HG03095 (cell line): ENCODE data around the gene FSTL5.
"Not testable (repeated sequence)": the region's sequence is repeated elsewhere in the genome, so short reads cannot be mapped to it uniquely, and the experiment has no call there.

Experiments
- ATAC-seq: cut with Tn5 transposase; IDR thresholded peaks from one replicate; pipeline ENCODE4 v1.9.1; 2021; ENCODE audit warnings: moderate library complexity; ENCODE audit not compliant: unreplicated experiment

FSTL5 gene

DNA sequence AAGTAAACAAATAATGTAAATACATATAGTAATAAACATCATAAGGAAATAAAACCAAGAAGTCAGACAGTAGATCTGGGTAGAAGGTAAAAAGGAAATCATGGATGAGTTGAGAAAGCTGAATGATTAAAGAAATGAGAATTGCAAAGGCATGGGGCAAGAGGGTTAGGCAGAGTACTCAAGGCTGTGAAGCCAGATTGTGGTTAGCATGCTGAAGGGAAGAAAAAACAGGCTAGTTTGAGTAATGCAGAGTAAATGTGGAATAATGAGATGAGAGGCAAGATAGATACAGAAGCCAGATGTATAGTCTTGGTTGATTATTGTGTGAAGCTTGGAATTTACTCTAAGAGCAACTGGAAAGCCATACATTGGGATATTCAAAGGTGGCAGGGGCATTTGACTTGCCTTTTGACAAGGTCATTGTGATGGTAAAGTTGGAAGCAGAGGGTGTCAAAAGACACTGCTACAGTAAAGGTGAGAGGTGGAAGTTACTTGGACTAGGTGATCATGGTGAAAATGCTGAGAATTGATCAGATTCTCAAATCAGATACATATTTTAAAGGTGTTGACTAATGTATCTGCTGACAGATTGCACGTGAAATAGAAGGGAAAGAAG is 307.0 kb downstream of the FSTL5 start:
- no peak for ATAC-seq

DNA sequence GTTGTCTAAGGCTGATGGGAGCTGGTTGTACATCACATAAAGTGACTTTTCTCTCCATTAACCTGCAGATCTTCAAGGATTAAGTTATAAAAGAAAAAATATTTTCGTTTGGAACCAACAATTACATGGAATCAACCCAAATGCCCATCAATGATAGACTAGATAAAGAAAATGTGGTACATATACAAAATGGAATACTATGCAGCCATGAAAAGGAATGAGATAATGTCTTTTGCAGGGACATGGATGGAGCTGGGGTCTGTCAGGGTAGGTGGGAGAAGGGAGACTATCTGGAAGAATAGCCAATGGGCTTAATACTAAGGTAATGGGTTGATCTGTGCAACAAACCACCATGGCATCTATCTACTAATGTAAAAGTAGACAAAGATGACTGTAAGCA is 313.2 kb downstream of the FSTL5 start:
- no peak for ATAC-seq

DNA sequence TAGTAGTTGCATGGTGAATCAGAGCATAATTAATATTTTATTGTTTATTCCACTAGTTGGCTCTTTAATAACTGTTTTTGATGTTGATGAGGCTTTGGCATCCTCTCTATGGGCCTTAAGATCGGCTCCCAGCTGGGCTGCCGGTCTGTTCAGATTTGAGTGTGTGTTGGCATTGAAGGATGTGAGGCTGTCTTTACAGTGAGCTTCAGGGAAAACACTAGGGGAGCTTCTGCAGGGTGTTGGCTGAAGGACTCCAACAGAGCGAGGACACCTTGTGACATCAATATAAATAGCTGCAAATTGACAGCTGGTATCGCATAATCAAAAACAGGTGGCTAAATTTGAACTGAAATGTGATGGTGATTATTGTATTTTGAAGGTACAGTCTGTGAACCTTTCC is 322.0 kb downstream of the FSTL5 start:
- ATAC-seq, result no peak

DNA sequence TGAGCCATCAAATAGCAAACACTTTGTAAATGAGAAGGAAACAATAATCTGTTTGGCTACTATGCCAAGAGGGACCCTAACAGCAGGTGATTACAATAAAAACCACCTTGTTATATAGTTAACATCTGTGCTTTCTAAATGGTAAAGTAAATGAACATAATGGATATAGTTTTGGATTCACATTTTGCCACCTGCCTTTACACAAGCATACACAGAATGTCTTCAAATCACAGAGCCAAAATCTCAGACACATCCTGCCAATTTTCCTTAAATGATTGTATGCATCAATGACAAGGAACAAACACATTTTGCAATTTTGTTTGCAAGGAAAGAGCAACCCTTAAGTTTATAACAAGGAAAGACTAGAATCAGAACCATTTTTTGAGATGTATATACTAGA is 334.2 kb downstream of the FSTL5 start:
- ATAC-seq, result no peak

DNA sequence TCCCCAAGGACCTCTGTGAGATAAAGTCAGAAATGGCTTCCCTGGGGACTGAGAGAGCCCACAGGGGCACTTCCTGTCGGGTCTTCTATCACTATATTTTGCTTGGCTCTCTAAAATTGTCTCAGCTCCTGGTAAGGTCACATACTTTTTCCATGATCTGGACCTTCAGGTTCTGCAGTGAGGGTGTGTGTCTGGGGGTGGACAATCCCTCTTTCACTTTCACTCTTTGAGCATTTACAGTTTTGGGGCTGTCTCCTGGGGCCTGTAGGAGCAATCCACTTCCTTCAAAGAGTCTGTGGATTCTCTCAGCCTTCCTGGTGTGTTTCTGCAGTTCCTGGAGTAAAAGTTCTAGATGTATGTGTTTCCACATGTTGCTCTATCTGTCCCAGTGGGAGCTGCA is 335.7 kb downstream of the FSTL5 start:
- no peak for ATAC-seq

DNA sequence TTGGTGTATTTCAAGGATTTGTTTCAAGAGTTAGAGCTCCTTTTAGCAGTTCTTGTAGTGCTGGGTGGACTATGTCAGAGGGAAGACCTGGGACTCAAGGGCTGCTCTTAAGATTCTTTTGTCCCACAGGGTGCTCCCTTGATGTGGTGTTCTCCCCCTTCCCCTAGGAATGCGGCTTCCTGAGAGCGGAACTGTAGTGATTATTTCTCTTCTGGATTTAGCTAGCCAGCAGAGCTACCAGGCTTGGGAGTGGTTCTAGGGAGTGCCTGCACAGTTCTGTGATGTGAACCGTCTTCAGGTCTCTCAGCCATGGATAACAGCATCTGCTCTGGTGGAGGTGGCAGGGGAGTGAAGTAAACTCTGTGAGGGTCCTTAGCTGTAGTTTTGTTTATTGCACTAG is 336.8 kb downstream of the FSTL5 start:
- no peak for ATAC-seq

DNA sequence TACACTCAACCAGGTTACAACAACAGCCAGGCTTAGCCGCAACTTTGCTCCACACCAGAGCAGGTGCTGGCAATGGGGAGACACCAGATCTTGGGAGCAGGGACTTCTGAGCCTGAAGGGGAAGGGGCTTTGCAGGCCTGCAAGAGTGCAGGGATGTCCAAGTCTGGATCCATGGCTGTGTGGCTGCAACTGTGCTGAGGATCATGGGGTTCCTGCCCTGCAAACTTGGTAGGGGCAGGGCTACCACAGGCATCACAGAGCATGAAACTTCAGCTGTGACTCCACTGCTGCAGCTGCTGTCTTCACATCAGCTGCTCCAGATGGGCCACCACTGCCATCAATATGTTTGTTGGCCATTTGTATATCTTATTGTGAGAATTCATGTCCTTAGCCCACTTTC is 340.4 kb downstream of the FSTL5 start:
- ATAC-seq, result no peak

DNA sequence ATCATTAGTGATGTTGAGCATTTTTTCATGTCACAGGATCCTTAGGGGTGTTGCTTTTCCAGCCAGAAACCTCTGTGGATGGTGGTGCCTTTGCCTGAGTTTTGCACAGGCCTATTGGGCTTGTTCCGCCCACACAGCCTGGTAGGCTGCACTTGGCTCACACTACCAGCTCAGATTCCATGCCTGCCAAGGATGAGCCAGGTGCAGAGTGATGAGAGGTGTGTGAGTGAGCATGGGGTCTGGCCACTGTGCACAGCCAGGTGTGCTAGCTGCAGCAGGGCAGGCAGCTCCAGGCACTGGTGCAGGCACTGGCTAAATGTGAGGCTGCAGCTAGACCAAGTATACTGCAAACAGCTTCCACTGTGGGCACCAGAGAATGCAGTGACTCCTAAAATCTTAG is 341.6 kb downstream of the FSTL5 start:
- ATAC-seq, result no peak

DNA sequence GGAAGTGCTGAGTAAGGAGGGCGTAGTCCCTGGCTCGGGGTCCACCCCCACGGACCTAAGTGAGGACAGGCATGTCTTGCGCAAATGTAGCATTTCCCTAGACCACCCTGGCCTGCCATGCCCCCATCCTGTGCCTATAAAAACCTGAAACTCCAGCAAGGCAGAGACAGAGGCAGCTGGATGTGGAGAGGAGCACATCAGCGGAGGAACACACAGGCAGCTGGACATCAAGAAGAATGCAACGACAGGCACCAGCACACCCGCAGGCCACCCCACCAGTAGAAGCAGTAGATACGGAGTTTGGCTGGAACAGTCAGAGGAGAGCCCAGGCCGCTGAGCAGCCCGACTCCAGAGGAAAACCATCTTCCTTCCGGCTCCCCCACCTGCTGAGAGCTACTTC is 345.9 kb downstream of the FSTL5 start:
- no peak for ATAC-seq

DNA sequence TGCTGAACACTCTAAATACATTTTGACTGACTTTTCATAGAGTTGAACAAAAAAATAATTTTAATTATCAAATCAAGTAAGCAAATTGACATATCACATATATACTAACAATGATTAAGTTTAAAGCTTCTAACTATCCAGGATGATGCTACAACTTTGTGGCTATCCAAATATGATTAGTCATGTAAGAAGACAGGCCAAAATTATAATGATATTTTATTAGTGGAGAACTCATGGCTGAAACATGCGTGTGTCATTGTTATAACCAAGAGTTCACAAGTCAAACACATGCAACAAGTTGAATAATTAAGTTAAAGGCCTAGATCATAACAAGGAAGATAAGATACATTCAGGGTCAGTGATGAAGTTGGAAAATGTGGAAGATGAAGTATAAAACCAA is 346.8 kb downstream of the FSTL5 start:
- ATAC-seq, result no peak

DNA sequence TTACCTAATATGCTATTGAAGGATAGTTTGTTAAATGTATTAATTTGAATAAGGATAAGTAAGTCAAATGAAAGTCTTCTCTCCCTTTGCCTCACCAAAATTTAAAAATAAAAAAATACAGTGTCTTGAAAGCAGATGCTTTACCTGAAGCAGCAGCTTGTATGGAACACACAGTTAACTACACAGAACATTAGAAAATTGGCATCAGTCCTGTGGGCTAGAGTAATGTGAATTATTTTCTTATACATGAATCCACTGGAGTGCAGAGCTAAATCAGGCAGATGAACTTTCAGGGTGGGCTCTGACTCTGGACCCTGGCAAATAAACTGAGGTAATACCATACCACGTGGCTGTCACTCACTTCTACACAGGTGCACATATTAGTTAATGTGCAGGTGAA is 348.0 kb downstream of the FSTL5 start:
- ATAC-seq, result no peak

DNA sequence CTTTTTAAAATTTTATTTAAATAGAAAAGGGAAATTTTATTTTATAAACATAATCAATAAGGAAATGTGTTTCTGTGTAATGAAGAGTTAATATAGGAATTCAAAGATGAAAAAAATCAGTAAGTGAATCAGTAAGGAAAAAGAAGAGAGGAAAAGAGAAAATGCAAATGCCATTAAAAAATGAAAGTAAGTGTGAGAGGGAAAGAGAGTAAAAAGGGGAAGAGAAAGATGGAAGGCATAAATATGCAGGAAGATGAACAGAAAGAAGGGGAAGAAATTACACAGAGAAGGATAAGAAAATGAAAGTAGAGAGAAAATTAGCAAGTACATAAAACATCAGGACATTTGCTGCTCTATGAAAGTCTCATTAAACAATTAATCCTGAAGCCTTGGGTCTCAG is 349.9 kb downstream of the FSTL5 start:
- ATAC-seq, result no peak

DNA sequence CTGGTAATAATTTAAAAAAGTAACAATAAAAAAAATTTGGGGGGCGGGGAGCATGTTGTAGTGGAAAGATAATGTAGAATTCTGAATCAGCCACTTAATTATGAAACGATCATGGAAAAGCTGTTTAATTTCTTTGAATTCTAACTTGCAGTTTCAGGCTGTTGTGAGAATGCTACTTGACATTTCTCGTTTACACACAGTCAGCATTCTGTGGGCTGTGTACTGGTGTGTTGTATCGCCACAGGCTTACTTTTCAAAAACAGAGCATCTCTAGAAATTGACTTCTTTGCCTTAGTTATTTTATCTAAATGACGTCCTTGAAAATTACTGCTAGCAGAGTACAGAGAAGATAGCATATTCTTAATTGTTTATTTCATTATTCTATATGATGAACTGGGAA is 350.4 kb downstream of the FSTL5 start:
- ATAC-seq, result no peak

DNA sequence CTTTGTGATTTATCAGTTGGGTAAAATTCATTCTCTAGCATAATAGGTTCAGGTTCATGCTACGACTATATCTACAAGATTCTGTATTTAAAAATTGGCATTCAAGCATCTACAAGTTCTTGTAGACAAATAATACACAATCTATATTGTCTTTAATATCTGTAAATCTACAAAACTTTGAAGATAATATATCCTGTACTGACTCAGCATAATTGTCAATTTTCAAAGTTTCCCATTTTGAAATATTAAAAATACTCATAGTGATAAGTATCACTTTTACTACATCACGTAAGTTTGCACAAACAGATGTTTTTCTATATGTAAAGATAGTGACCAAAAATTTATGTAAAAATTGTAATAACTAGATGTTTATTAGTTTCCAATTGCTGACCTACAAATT is 360.6 kb downstream of the FSTL5 start:
- ATAC-seq, result no peak

DNA sequence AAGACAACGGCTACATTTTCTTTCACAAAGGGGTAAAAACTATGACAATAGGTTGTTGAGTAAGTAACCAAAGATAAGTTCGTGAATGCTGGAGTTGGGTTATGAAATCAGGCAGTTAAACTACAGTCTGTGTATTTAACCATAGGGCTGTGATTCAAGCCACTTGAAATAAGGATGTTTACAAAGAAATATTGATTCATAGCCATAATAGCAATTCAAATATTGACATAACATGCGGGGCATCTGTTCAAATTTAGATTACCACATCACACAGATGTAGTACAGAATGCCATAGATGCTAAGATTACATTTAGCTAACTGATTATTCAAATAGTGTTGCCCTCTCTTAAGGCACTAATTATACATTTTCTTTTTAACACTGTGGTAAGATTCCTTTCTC is 364.1 kb downstream of the FSTL5 start:
- no peak for ATAC-seq

DNA sequence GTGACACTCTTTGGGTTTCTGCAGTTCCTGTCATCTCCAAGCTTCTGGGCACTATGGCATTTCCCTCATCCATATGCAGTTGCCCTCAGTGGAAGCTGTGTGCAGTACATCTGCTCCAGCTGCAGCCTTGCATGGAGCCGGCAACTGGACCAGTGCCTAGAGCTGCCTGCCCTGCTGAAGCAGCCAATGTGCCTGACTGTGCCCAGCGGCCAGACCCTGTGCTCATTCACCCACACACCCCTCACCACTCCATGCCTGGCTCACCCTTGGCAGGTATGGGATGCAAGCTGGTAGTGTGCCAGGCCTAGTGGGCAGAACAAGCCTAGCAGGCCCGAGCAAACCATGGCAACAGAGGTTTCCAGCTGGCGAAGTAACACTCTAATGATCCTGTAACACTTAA is 370.8 kb downstream of the FSTL5 start:
- ATAC-seq, result no peak

DNA sequence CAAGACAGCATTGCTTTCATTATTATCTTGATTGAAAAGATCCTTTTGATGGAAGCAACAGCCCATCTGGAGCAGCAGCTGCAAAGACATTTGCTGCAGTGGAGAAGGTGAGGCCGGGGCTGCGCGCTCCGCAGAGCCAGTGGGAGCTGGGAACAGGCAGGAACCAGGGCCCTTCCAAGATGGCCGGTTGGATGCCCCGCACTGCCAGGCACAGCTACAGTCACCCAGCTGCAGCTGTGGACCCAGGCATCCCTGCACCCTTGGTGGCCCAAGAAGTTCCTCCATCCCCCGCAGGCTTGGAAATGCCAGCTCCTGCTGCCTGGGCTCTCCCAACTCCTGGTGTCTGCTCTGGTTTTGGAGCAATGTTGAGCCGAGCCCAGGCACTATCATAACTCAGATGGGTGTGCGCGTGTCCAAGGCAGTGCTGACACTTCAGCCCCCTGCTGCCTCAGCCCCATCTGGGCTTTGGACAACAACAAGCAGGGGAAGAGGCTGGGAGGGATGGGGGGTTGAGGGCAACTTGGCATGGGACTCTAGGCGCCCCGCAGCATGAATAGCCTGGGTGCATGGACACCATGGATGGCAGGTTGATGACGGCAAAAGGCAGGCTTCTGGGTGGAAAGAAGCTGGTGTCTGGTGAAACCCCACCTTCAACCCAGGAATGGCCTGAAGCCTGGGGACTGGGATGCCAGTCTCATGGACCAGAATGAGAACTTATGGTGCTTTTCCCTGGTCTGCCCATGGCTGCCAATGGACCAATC is 371.8 kb downstream of the FSTL5 start:
- no peak for ATAC-seq

DNA sequence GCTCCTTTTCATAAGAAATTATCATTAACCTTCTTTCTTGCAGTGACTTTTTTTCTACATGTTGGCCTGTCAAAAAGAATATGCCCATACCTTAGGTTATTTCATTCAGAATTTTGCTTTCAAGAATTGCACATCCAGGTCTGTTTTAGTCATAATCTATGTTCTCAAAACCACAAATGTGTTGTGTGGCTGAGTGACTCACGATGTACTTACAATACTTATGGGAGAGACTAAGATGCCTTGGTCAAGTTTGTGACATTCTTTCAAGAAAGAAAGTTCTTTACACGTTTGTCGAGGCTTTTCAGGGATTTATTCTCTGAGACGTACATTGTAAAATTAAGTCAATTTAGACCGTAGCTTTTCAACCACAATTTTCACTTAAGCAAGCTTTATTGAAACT is 396.7 kb downstream of the FSTL5 start:
- ATAC-seq, result no peak

DNA sequence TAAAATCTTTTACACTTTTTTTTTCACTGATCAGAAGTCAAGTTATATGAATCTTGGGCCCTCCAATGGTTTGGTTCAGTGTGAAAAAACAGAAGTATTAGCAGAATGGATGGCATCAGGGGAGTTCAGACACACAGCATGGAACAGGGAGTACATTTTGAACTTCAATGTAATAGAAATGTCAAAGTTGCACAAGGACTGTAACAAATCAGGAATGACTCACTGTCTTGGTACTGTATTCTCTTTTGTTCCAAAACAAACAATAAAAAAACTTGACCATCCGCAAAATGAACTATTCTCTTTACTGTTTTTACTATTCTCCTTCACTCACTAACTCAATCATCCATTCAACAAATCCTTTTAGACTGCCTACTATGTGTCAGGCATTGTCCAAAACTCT is 401.0 kb downstream of the FSTL5 start:
- no peak for ATAC-seq

DNA sequence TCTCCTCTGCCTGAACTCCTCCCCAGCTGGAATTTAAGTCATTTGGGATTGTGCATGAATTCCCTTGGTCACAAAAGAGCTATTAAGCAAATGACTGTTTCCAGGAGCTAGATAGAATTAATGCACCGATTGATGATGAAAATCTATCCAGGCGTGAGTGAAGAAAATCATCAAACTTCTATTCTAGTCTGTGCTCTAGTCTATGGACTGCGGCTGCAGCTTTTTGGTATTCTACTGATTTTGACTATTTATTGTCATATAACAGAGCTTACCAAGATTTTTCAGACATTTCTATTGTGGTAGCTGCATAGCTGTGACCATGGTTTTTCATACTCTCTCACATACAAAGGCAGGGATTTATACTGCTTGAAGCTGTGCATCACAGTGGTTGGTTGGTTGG is 403.8 kb downstream of the FSTL5 start:
- no peak for ATAC-seq

DNA sequence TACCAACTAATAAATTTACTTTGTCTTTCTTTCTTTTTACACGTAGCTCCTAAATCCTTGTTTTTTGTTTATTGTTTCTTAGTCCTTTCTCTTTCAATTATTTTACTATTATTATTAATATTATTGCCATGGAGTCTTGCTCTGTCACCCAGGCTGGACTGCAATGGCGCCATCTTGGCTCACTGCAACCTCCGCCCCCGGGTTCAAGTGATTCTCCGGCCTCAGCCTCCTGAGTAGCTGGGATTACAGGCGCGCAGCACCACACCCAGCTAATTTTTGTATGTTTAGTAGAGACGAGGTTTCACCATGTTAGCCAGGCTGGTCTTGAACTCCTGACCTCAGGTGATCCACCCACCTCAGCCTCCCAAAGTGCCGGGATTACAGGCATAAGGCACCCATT is 405.4 kb downstream of the FSTL5 start:
- not testable (repeated sequence) for ATAC-seq

DNA sequence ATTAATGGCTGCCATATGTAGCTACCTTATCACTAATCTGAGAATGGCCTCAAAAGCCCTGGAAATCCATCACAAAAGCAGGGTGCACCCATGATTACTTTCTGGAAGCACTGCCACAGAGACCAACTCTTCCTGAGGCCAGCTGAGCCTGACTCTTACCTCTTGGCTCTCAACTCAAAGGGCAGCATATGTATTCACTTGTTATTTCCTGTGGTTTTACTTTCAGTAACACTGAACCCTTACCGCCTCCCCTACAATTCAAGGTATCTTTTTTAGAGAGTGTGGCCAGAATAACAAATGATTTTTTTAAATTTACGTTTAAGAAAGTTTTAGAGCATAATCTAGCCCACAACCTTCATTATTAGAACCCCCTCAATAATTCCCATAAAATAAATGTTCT is 434.9 kb downstream of the FSTL5 start:
- ATAC-seq, result no peak

DNA sequence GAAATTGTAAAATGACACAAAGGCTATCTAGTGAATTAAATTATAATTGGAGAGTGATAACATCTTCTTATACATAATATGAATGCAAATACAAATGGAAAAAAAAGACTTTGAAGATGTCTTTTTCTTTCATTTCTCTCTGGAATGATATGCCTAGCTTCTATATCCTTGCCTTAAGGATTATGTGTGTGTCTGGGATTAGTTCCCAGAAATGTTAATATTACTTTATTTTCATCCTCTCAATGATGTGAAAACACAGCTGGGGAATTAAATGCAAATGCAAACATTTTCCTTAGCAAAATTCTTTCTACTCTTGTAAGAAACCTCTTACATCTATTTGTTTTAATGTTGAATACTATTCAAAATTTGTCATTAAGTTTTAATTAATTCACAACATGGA is 441.9 kb downstream of the FSTL5 start:
- ATAC-seq, result no peak
